Measurements from ENCODE around the gene NSD2. TPM values are rescaled to one million over a fixed set of nuclear protein-coding genes. Genes with fewer than 3 reads are reported as not detected.

NSD2 gene
- total RNA-seq, 1 experiment from 2014 or later, result 109 TPM

DNA sequence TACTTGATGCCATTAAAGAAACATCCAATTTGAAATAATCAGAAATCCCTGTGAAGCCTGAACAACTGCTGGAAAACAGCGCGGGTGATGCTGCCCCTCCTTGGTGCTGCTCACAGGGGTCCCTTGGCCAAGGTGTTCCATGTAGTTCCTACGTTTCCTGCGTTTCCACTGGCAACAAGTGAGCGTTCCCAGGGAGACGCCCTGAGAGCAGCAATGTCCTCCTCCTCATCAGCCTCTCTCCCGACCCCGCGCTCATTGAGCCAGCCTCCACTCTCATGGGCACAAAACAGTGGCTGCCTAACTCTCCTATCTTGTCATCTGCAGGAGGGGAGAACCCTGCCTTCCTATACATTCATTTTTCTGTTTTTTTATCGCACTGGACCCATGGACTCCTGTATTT lies 34.1 kb upstream of the NSD2 start:
- CTCF ChIA-PET, result interaction anchor here (0.9 kb wide), 1 partner anchor 107 kb away, joined by 6 read pairs; no protein-coding TSS in a partner anchor
- TF ChIP-seq, protein P1, sequence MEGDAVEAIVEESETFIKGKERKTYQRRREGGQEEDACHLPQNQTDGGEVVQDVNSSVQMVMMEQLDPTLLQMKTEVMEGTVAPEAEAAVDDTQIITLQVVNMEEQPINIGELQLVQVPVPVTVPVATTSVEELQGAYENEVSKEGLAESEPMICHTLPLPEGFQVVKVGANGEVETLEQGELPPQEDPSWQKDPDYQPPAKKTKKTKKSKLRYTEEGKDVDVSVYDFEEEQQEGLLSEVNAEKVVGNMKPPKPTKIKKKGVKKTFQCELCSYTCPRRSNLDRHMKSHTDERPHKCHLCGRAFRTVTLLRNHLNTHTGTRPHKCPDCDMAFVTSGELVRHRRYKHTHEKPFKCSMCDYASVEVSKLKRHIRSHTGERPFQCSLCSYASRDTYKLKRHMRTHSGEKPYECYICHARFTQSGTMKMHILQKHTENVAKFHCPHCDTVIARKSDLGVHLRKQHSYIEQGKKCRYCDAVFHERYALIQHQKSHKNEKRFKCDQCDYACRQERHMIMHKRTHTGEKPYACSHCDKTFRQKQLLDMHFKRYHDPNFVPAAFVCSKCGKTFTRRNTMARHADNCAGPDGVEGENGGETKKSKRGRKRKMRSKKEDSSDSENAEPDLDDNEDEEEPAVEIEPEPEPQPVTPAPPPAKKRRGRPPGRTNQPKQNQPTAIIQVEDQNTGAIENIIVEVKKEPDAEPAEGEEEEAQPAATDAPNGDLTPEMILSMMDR (IDR thresholded peaks at IDR 0.05; ENCODE audit: unreplicated experiment), result no peak
- Mint-ChIP-seq H3K4me1 (ENCODE audit: insufficient read depth, unreplicated experiment) (peaks cover 5% of the 10 kb centered on the region), H3K27ac (ENCODE audit: low read depth, unreplicated experiment) (no peak overlapping the region), H3K27me3 (ENCODE audit: insufficient read depth, unreplicated experiment) (no peaks in the 10 kb centered on the region), H3K36me3 (ENCODE audit: insufficient read depth, unreplicated experiment) (peaks cover 65% of the 10 kb centered on the region), H3K9me3 (ENCODE audit: unreplicated experiment) (no peaks in the 10 kb centered on the region), H3K4me3 (ENCODE audit: unreplicated experiment) (no peak overlapping the region)
- no peak for DNase-seq (ENCODE audit: unreplicated experiment)
- POLR2A ChIA-PET, result no interaction called here
- BruUV-seq (replicated peaks), result no TSS peak
- intact Hi-C loops (cut with micrococcal nuclease), result no loop called here

DNA sequence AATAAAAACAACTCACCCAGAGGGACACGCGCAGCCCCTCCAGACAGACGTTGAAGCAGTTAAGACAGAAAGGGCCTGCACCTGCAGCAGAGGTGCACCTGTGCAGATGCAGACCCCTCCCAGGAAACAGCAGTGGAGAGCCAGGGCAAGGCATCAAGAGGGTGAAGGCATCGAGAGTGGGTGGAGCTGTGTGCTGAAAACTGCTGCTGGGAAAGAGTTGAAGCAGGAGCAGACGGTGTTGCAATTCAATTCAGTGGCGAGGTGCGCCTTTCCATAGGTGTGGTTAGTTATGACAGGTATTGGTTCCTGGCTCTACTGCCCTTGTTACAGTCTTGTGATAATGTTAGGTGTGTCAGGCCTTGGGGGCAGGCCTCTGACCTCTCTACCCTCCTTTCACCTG lies 31.9 kb upstream of the NSD2 start:
- no peak overlapping the region for H3K4me3 Mint-ChIP-seq (ENCODE audit: unreplicated experiment)
- no TSS peak for BruUV-seq (replicated peaks)
- no peaks in the 10 kb centered on the region for H3K27me3 Mint-ChIP-seq (ENCODE audit: insufficient read depth, unreplicated experiment)
- peaks cover 71% of the 10 kb centered on the region for H3K36me3 Mint-ChIP-seq (ENCODE audit: insufficient read depth, unreplicated experiment)
- intact Hi-C loops (cut with micrococcal nuclease), result no loop called here
- peaks cover 5% of the 10 kb centered on the region for H3K4me1 Mint-ChIP-seq (ENCODE audit: insufficient read depth, unreplicated experiment)
- no peaks in the 10 kb centered on the region for H3K9me3 Mint-ChIP-seq (ENCODE audit: unreplicated experiment)
- ChIA-PET POLR2A (no interaction called here), CTCF (interaction anchor here (1.5 to 1.7 kb wide), 2 partner anchors 29 to 74 kb away, joined by 5 to 7 read pairs; no protein-coding TSS in a partner anchor)
- H3K27ac Mint-ChIP-seq (ENCODE audit: low read depth, unreplicated experiment), result no peak overlapping the region
- TF ChIP-seq, protein P1 (IDR thresholded peaks at IDR 0.05; ENCODE audit: unreplicated experiment), result no peak
- DNase-seq (ENCODE audit: unreplicated experiment), result no peak

DNA sequence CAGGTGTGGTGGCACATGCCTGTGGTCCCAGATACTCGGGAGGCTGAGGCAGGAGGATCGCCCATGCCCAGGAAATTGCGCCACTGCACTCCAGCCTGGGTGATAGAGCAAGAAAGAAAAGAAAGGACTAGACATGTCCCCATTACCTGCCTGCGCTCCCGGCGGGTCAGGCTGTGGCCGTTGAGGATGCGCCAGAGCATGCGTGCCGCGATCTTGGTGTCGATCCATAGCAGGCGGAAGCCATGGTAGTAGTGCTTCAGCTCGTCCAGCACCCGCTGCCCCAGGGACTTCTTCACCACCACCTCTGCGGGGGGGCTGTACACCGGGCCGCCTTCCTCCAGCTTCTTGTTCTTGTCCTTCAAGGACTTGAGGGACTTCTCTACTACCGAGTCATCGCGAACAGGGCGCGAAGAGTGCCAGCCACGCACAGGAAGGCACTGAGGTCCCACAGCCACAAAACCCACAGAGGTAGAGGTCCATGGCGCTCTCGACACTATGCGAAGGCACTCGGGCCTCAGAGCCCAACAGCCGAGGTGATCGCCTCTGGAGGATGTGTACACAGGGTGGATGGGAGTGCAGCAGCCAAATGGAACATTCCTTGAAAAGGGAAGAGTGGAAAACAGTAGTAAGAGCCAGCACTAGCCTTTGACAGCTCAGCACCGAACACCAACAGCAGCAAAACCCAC lies 29.8 kb upstream of the NSD2 start:
- no TSS peak for BruUV-seq (replicated peaks)
- Mint-ChIP-seq H3K27me3 (ENCODE audit: insufficient read depth, unreplicated experiment) (no peaks in the 10 kb centered on the region), H3K27ac (ENCODE audit: low read depth, unreplicated experiment) (no peak overlapping the region), H3K4me1 (ENCODE audit: insufficient read depth, unreplicated experiment) (peaks cover 5% of the 10 kb centered on the region), H3K4me3 (ENCODE audit: unreplicated experiment) (no peak overlapping the region), H3K9me3 (ENCODE audit: unreplicated experiment) (no peaks in the 10 kb centered on the region), H3K36me3 (ENCODE audit: insufficient read depth, unreplicated experiment) (peaks cover 75% of the 10 kb centered on the region)
- CTCF ChIA-PET, result no interaction called here
- TF ChIP-seq, protein P1 (IDR thresholded peaks at IDR 0.05; ENCODE audit: unreplicated experiment), result no peak
- DNase-seq (ENCODE audit: unreplicated experiment), result no peak
- POLR2A ChIA-PET, result interaction anchor here (1.1 kb wide), 1 partner anchor 114 kb away, joined by 3 read pairs; no protein-coding TSS in a partner anchor
- intact Hi-C loops (cut with micrococcal nuclease), result no loop called here

DNA sequence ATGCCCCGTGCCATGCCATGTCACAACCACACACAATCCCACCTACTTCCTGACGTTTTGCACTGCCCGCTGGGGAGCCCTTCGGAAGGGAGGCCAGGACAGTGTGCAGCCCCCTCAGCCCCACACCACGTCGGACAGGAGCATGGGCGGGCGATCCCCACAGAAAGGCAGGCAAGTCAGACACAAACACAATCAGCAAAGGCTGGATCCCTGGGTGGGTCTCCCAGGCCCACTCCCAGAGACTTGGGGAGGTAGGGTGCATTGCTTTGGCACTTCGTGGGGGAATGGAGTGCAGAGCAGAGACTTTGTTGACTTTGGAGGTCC lies 29.3 kb upstream of the NSD2 start:
- H3K9me3 Mint-ChIP-seq (ENCODE audit: unreplicated experiment), result no peaks in the 10 kb centered on the region
- peaks cover 80% of the 10 kb centered on the region for H3K36me3 Mint-ChIP-seq (ENCODE audit: insufficient read depth, unreplicated experiment)
- H3K27me3 Mint-ChIP-seq (ENCODE audit: insufficient read depth, unreplicated experiment), result no peaks in the 10 kb centered on the region
- H3K27ac Mint-ChIP-seq (ENCODE audit: low read depth, unreplicated experiment), result no peak overlapping the region
- TF ChIP-seq, protein P1 (IDR thresholded peaks at IDR 0.05; ENCODE audit: unreplicated experiment), result no peak
- ChIA-PET CTCF (no interaction called here), POLR2A (interaction anchor here (1.1 kb wide), 1 partner anchor 115 kb away, joined by 3 read pairs; no protein-coding TSS in a partner anchor)
- H3K4me1 Mint-ChIP-seq (ENCODE audit: insufficient read depth, unreplicated experiment), result peaks cover 5% of the 10 kb centered on the region
- intact Hi-C loops (cut with micrococcal nuclease), result no loop called here
- no peak for DNase-seq (ENCODE audit: unreplicated experiment)
- BruUV-seq (replicated peaks), result no TSS peak
- no peak overlapping the region for H3K4me3 Mint-ChIP-seq (ENCODE audit: unreplicated experiment)
